ENCODE measurements around the gene ITGB5. TPM values are rescaled to one million over a fixed set of nuclear protein-coding genes. Genes with fewer than 3 reads are reported as not detected.
A peak's percentile ranks its signal among the peaks of the same experiment; 100 is the strongest.

ITGB5 gene
- total and polyA plus RNA-seq, 4 experiments from 2014 or later: 0.94 to 5.4 (median 3.4) TPM; not detected in 1

DNA sequence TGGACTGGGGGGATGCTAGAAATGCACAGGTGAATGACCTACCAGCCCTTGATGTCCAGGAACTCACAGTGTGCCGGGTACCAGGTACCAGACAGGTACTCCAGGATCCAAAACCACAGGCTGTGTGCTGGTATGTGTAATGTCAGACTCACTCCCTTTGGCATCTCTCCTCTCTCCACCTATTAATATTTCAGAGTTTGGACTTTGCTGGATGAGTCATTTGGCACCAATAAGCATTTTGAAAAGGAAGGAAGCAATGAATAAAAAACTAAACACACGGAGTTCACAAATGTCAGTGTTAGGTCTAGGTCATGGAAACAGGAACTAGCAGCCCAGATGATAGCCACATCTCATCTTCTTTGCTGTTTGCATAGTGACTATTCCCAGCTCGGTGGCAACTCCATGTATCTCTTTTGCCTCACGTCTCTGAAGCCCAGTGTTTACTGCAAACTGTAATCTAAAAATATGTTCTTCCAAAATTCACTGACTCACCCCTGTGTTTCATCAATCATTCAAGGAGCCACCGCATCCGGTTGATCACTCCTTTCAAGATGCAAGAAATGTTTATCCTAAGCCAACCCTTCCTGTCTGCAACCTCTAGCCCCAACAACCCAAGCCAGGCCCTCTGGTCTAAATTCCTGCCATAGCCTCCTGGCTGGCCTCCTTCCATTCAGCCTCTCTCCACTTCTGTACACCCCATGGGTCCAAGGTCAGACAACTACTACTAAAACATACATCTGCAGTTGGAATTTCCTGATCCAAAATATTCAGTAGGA, 8.4 kb downstream of the ITGB5 start:
- Histone ChIP-seq H3K27ac (ENCODE audit: low read depth, low read length) (no peak overlapping the region), H3K4me3 (ENCODE audit: low read length in 2 of 2) (no peak overlapping the region), H3K4me1 (ENCODE audit: insufficient read depth, low read length) (no peaks in the 10 kb centered on the region), H3K36me3 (ENCODE audit: insufficient read depth, low read length) (no peaks in the 10 kb centered on the region), H3K27me3 (ENCODE audit: insufficient read depth, low read length) (no peaks in the 10 kb centered on the region), H3K9me3 (ENCODE audit: control insufficient read depth in 1 of 2, low read length in 2 of 2) (no peaks in the 10 kb centered on the region)
- no peaks in the 10 kb centered on the region for H3K9me3 Mint-ChIP-seq
- peaks cover 4 to 10% (median 7%) of the 10 kb centered on the region in 4 donors for H3K4me1 Mint-ChIP-seq
- peak overlapping the region in 1 of 7 donors; percentile 35 for H3K27ac Mint-ChIP-seq
- ChIA-PET POLR2A (ENCODE audit: partially characterized antibody) (no interaction called here), CTCF (ENCODE audit: partially characterized antibody) (interaction anchor here (1.0 to 2.2 kb wide), 2 partner anchors 22 to 23 kb away, joined by 6 to 7 read pairs; no protein-coding TSS in a partner anchor)
- H3K4me3 Mint-ChIP-seq: peak overlapping the region in 1 of 8 donors; percentile 0
- peaks cover 2 to 12% of the 10 kb centered on the region in 2 donors for H3K27me3 Mint-ChIP-seq
- intact Hi-C loops (cut with micrococcal nuclease): no loop called here
- no peak for DNase-seq
- no peaks in the 10 kb centered on the region for H3K36me3 Mint-ChIP-seq

GRCh38 chr3:124877674-124878073, 9.5 kb downstream of the ITGB5 start:
- Mint-ChIP-seq H3K4me1 (peaks cover 4 to 10% (median 7%) of the 10 kb centered on the region in 4 donors), H3K27me3 (peaks cover 4 to 11% of the 10 kb centered on the region in 2 donors), H3K27ac (no peak overlapping the region), H3K4me3 (no peak overlapping the region), H3K36me3 (no peaks in the 10 kb centered on the region), H3K9me3 (no peaks in the 10 kb centered on the region)
- Histone ChIP-seq H3K27ac (ENCODE audit: low read depth, low read length) (no peak overlapping the region), H3K9me3 (ENCODE audit: control insufficient read depth in 1 of 2, low read length in 2 of 2) (no peaks in the 10 kb centered on the region), H3K4me1 (ENCODE audit: insufficient read depth, low read length) (no peaks in the 10 kb centered on the region), H3K27me3 (ENCODE audit: insufficient read depth, low read length) (no peaks in the 10 kb centered on the region), H3K4me3 (ENCODE audit: low read length in 2 of 2) (no peak overlapping the region), H3K36me3 (ENCODE audit: insufficient read depth, low read length) (no peaks in the 10 kb centered on the region)
- CTCF ChIA-PET (ENCODE audit: partially characterized antibody): interaction anchor here (0.9 to 2.2 kb wide), 3 partner anchors 18 to 91 kb away, joined by 3 to 6 read pairs (median 3); no protein-coding TSS in a partner anchor
- POLR2A ChIA-PET (ENCODE audit: partially characterized antibody): no interaction called here
- intact Hi-C loops (cut with micrococcal nuclease): no loop called here
- DNase-seq: no peak

DNA sequence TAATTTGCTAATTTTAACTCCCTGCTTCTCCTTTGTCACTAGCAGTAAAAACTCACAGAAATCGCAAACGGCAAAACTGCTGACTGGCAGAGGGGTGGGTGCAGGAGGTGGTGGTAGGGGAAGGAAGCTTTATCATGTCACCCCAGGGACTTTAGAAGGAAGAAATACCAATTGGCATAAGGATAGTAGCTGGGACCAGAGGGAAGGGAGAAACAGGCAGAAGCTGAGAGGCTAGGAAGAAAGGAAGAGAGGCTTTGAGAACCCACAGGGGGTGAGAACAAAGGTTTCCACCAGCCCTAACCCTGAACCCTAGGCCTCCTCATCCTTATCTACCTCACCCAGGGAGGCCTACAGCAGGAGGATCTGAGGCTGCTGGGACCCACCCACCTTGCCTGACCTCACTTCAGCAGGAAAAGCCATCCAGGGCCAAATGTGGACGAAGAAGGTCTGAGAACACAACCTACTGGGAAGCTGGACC, 10.7 kb downstream of the ITGB5 start:
- Histone ChIP-seq H3K27me3 (ENCODE audit: insufficient read depth, low read length) (no peaks in the 10 kb centered on the region), H3K36me3 (ENCODE audit: insufficient read depth, low read length) (no peaks in the 10 kb centered on the region), H3K27ac (ENCODE audit: low read depth, low read length) (no peak overlapping the region), H3K4me3 (ENCODE audit: low read length in 2 of 2) (no peak overlapping the region), H3K4me1 (ENCODE audit: insufficient read depth, low read length) (no peaks in the 10 kb centered on the region), H3K9me3 (ENCODE audit: control insufficient read depth in 1 of 2, low read length in 2 of 2) (no peaks in the 10 kb centered on the region)
- no peaks in the 10 kb centered on the region for H3K36me3 Mint-ChIP-seq
- peaks cover 6 to 9% of the 10 kb centered on the region in 2 donors for H3K27me3 Mint-ChIP-seq
- ChIA-PET CTCF (ENCODE audit: partially characterized antibody) (interaction anchor here (0.9 to 2.2 kb wide), 2 partner anchors 17 to 25 kb away, joined by 3 to 6 read pairs; no protein-coding TSS in a partner anchor), POLR2A (ENCODE audit: partially characterized antibody) (no interaction called here)
- H3K27ac Mint-ChIP-seq: peak overlapping the region in 1 of 7 donors; percentile 63
- intact Hi-C loops (cut with micrococcal nuclease): no loop called here
- DNase-seq: no peak
- no peak overlapping the region for H3K4me3 Mint-ChIP-seq
- no peaks in the 10 kb centered on the region for H3K9me3 Mint-ChIP-seq
- peaks cover 4 to 10% (median 7%) of the 10 kb centered on the region in 4 donors for H3K4me1 Mint-ChIP-seq

GRCh38 chr3:124873226-124873625, 13.9 kb downstream of the ITGB5 start:
- CTCF ChIA-PET (ENCODE audit: partially characterized antibody): interaction anchor here (0.9 to 1.3 kb wide), 3 partner anchors 29 to 184 kb away, joined by 3 to 6 read pairs (median 3); no protein-coding TSS in a partner anchor
- no peak overlapping the region for H3K27ac ChIP-seq (ENCODE audit: low read depth, low read length)
- peaks cover 5 to 9% of the 10 kb centered on the region in 2 donors for H3K27me3 Mint-ChIP-seq
- intact Hi-C loops (cut with micrococcal nuclease): no loop called here
- DNase-seq: no peak
- H3K9me3 Mint-ChIP-seq: no peaks in the 10 kb centered on the region
- H3K27ac Mint-ChIP-seq: no peak overlapping the region
- no peaks in the 10 kb centered on the region for H3K4me1 ChIP-seq (ENCODE audit: insufficient read depth, low read length)
- H3K4me3 ChIP-seq (ENCODE audit: low read length in 2 of 2): no peak overlapping the region
- POLR2A ChIA-PET (ENCODE audit: partially characterized antibody): no interaction called here
- H3K4me1 Mint-ChIP-seq: no peaks in the 10 kb centered on the region
- H3K27me3 ChIP-seq (ENCODE audit: insufficient read depth, low read length): no peaks in the 10 kb centered on the region
- no peaks in the 10 kb centered on the region for H3K36me3 Mint-ChIP-seq
- no peak overlapping the region for H3K4me3 Mint-ChIP-seq
- H3K36me3 ChIP-seq (ENCODE audit: insufficient read depth, low read length): no peaks in the 10 kb centered on the region
- H3K9me3 ChIP-seq (ENCODE audit: control insufficient read depth in 1 of 2, low read length in 2 of 2): no peaks in the 10 kb centered on the region

GRCh38 chr3:124867511-124867910, 19.7 kb downstream of the ITGB5 start:
- no peak for DNase-seq
- Histone ChIP-seq H3K27ac (ENCODE audit: low read depth, low read length) (no peak overlapping the region), H3K36me3 (ENCODE audit: insufficient read depth, low read length) (no peaks in the 10 kb centered on the region), H3K9me3 (ENCODE audit: control insufficient read depth in 1 of 2, low read length in 2 of 2) (no peaks in the 10 kb centered on the region), H3K4me3 (ENCODE audit: low read length in 2 of 2) (no peak overlapping the region), H3K27me3 (ENCODE audit: insufficient read depth, low read length) (no peaks in the 10 kb centered on the region), H3K4me1 (ENCODE audit: insufficient read depth, low read length) (no peaks in the 10 kb centered on the region)
- Mint-ChIP-seq H3K4me3 (no peak overlapping the region), H3K4me1 (no peaks in the 10 kb centered on the region), H3K27me3 (peaks cover 4 to 15% of the 10 kb centered on the region in 2 donors), H3K36me3 (no peaks in the 10 kb centered on the region), H3K9me3 (no peaks in the 10 kb centered on the region), H3K27ac (no peak overlapping the region)
- ChIA-PET POLR2A (ENCODE audit: partially characterized antibody) (no interaction called here), CTCF (ENCODE audit: partially characterized antibody) (no interaction called here)
- intact Hi-C loops (cut with micrococcal nuclease): no loop called here

DNA sequence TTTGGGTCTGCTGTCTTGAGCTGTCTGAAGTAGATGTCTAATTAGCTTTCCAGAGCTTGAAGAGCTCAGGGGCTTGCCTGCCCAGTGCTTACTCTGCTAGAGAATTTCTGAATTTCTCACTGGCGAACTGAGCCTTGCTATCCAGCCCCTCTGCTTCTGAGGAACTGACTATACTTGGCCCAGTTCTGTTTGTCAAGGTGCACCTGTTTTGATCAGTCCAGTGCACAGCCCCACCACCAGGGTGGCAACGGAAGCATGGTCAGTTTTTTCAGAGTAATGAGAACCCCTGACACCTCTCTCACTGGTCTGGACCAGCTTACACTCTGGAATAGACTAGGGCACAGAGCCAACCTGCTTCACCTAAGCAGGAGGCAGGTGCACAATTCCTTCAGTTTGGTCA, 25.2 kb downstream of the ITGB5 start:
- Mint-ChIP-seq H3K9me3 (no peaks in the 10 kb centered on the region), H3K4me3 (no peak overlapping the region), H3K27me3 (peaks cover 6 to 8% of the 10 kb centered on the region in 2 donors), H3K27ac (no peak overlapping the region), H3K36me3 (no peaks in the 10 kb centered on the region), H3K4me1 (no peaks in the 10 kb centered on the region)
- POLR2A ChIA-PET (ENCODE audit: partially characterized antibody): interaction anchor here (0.6 kb wide), 1 partner anchor 70 kb away, joined by 3 read pairs; no protein-coding TSS in a partner anchor
- Histone ChIP-seq H3K27me3 (ENCODE audit: insufficient read depth, low read length) (no peaks in the 10 kb centered on the region), H3K4me1 (ENCODE audit: insufficient read depth, low read length) (no peaks in the 10 kb centered on the region), H3K27ac (ENCODE audit: low read depth, low read length) (no peak overlapping the region), H3K4me3 (ENCODE audit: low read length in 2 of 2) (no peak overlapping the region), H3K36me3 (ENCODE audit: insufficient read depth, low read length) (no peaks in the 10 kb centered on the region), H3K9me3 (ENCODE audit: control insufficient read depth in 1 of 2, low read length in 2 of 2) (no peaks in the 10 kb centered on the region)
- CTCF ChIA-PET (ENCODE audit: partially characterized antibody): interaction anchor here (0.8 kb wide), 1 partner anchor 39 kb away, joined by 3 read pairs; no protein-coding TSS in a partner anchor
- DNase-seq: no peak
- intact Hi-C loops (cut with micrococcal nuclease): no loop called here

GRCh38 chr3:124861041-124861440, 26.1 kb downstream of the ITGB5 start:
- DNase-seq: no peak
- Mint-ChIP-seq H3K27me3 (peaks cover 4 to 6% of the 10 kb centered on the region in 2 donors), H3K4me1 (no peaks in the 10 kb centered on the region), H3K9me3 (no peaks in the 10 kb centered on the region), H3K4me3 (no peak overlapping the region), H3K36me3 (no peaks in the 10 kb centered on the region), H3K27ac (no peak overlapping the region)
- CTCF ChIA-PET (ENCODE audit: partially characterized antibody): no interaction called here
- Histone ChIP-seq H3K27ac (ENCODE audit: low read depth, low read length) (no peak overlapping the region), H3K9me3 (ENCODE audit: control insufficient read depth in 1 of 2, low read length in 2 of 2) (no peaks in the 10 kb centered on the region), H3K4me3 (ENCODE audit: low read length in 2 of 2) (no peak overlapping the region), H3K4me1 (ENCODE audit: insufficient read depth, low read length) (no peaks in the 10 kb centered on the region), H3K36me3 (ENCODE audit: insufficient read depth, low read length) (no peaks in the 10 kb centered on the region), H3K27me3 (ENCODE audit: insufficient read depth, low read length) (no peaks in the 10 kb centered on the region)
- POLR2A ChIA-PET (ENCODE audit: partially characterized antibody): no interaction called here
- intact Hi-C loops (cut with micrococcal nuclease): no loop called here

Data from CD4-positive, alpha-beta memory T cell (primary cell).